ENCODE measurements around the gene KCTD11. TPM values are rescaled to one million over a fixed set of nuclear protein-coding genes. Genes with fewer than 3 reads are reported as not detected.

KCTD11 gene
- total and polyA plus RNA-seq, 3 donors from 2014 or later, result 4.8 to 6.8 (median 5.0) TPM

DNA sequence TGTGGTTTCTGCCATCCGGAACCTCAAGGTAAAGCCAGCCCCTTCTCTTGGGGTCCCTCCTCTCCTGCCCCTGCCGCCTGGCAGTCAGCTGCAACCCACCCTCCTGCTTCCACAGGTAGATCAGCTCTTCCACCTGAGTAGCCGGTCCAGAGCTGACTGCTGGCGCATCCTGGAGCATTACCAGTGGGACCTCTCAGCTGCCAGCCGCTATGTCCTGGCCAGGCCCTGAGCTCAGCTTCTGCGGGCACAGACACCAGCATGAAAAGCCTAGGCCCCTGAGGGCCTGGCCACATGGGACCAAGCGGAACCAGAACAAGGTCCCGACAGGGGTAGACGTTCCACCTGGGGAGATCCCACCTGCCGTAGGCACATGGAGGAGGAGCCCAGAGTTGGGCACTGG lies 36.9 kb downstream of the KCTD11 start:
- Histone ChIP-seq H3K4me1 (peaks cover 13% of the 10 kb centered on the region), H3K27ac (no peak overlapping the region), H3K36me3 (ENCODE audit: low read depth, missing control alignments) (no peaks in the 10 kb centered on the region), H3K9me3 (no peaks in the 10 kb centered on the region), H3K4me3 (no peak overlapping the region), H3K27me3 (no peaks in the 10 kb centered on the region)
- WGBS, 2 donors, result 98% methylated on average over 10 of the region's 10 CpGs; no CpG with 5 or more reads in 1 of the 2 donors
- no peak for TF ChIP-seq POLR2A (IDR thresholded peaks at IDR 0.05)
- TF ChIP-seq, protein P1, sequence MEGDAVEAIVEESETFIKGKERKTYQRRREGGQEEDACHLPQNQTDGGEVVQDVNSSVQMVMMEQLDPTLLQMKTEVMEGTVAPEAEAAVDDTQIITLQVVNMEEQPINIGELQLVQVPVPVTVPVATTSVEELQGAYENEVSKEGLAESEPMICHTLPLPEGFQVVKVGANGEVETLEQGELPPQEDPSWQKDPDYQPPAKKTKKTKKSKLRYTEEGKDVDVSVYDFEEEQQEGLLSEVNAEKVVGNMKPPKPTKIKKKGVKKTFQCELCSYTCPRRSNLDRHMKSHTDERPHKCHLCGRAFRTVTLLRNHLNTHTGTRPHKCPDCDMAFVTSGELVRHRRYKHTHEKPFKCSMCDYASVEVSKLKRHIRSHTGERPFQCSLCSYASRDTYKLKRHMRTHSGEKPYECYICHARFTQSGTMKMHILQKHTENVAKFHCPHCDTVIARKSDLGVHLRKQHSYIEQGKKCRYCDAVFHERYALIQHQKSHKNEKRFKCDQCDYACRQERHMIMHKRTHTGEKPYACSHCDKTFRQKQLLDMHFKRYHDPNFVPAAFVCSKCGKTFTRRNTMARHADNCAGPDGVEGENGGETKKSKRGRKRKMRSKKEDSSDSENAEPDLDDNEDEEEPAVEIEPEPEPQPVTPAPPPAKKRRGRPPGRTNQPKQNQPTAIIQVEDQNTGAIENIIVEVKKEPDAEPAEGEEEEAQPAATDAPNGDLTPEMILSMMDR (IDR thresholded peaks at IDR 0.05), result no peak
- DNase-seq, result no peak
- intact Hi-C loops (cut with DNase I; ENCODE audit: low total_unique reads), result no loop called here

DNA sequence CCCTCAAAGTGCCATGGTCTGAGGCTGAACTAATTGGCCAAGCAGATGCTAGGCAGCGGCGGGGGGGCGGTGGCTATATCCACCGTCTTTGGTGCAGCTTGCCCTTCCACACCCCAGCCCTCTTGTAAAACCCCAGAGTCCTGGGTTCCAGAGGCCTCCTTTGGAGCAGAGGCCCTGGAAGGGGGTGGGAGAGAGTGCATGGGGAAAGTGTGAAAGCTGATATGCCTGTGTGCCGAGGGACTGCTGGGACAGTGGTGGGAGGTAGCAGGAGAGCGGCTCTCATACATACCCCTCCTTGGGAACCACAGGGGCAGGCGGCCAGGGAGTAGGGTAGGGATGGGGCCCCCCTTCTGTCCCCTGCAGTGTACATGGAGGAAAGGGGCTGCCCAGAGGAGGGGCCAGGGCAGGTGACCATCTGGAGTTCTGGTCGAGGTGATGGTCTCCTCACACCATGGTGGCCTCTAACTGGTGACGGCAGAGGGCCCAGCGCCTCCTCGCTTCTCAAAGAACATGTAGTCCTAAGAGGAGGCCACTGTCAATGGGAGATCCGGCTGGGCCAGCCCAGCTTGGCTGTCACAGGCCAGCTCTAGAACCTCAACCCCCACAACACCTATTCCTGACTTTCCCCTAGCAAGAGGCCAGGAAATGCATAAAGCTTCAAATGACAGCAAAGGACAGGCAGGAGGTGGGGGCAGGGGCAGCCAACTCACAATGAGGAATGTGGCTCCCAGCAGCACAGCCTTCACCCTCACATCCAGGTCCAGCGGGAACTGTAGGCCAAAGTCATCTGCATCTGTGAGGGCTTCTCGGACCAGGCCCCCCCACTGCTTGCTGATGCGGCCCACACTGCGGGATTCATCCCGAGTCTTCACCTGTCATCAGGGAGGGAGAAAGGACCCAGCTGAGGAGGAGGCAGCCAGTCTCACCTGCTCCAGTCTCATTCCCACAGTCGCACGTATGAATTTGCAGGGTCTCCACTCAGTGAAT lies 38.3 kb downstream of the KCTD11 start:
- WGBS, 2 donors, result 83 to 85% methylated on average over 11 to 19 of the region's 19 CpGs
- Histone ChIP-seq H3K36me3 (ENCODE audit: low read depth, missing control alignments) (no peaks in the 10 kb centered on the region), H3K4me1 (peaks cover 13% of the 10 kb centered on the region), H3K27me3 (no peaks in the 10 kb centered on the region), H3K9me3 (no peaks in the 10 kb centered on the region), H3K27ac (no peak overlapping the region), H3K4me3 (no peak overlapping the region)
- intact Hi-C loops (cut with DNase I; ENCODE audit: low total_unique reads), result no loop called here
- DNase-seq, result no peak
- TF ChIP-seq POLR2A (IDR thresholded peaks at IDR 0.05), result no peak

DNA sequence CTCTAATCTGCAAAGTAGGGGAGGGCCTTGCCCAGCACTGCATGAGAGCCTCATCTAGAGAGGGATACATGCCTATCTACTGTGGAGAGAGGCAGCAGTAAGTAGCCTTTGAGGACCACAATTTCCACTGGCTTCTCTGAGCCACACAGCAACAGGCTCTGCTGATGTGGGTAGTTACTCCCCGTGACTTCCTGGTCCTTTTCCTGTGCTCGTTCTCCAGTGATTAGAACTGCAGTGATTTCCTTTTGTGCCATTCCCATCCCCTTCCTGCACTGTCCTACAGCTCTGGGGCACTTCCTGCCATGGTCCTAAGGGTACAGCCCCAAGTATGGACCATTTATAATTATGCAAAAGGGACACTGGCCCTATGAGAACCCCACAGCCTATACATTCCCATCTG lies 39.3 kb downstream of the KCTD11 start:
- TF ChIP-seq, protein P1 (IDR thresholded peaks at IDR 0.05), result no peak
- no peak for TF ChIP-seq POLR2A (IDR thresholded peaks at IDR 0.05)
- Histone ChIP-seq H3K27ac (no peak overlapping the region), H3K36me3 (ENCODE audit: low read depth, missing control alignments) (no peaks in the 10 kb centered on the region), H3K27me3 (no peaks in the 10 kb centered on the region), H3K4me3 (no peak overlapping the region), H3K9me3 (no peaks in the 10 kb centered on the region), H3K4me1 (peaks cover 15% of the 10 kb centered on the region)
- intact Hi-C loops (cut with DNase I; ENCODE audit: low total_unique reads), result no loop called here
- WGBS, 2 donors, result 72 to 84% methylated on average over 2 of the region's 2 CpGs
- no peak for DNase-seq

- TF ChIP-seq, protein P1 (IDR thresholded peaks at IDR 0.05), result no peak
- 62 to 68% methylated on average over 14 to 42 of the region's 42 CpGs for WGBS, 2 donors
- no peaks in the 10 kb centered on the region for H3K27me3 ChIP-seq
- H3K4me1 ChIP-seq, result peaks cover 15% of the 10 kb centered on the region
- H3K9me3 ChIP-seq, result no peaks in the 10 kb centered on the region
- intact Hi-C loops (cut with DNase I; ENCODE audit: low total_unique reads), result no loop called here
- no peak overlapping the region for H3K4me3 ChIP-seq
- DNase-seq, result no peak
- H3K27ac ChIP-seq, result no peak overlapping the region
- H3K36me3 ChIP-seq (ENCODE audit: low read depth, missing control alignments), result no peaks in the 10 kb centered on the region
Observed at GRCh38 chr17:7392696-7393612, 41.0 kb downstream of the KCTD11 start.

All from testis (tissue), 3 donors.